Osteocyte (in vitro differentiated cells): Measurements from ENCODE around the gene SPACA4. TPM values are rescaled to one million over a fixed set of nuclear protein-coding genes. Genes with fewer than 3 reads are reported as not detected.

Experiments used
- DNase-seq: peaks from one replicate; pipeline ENCODE4 v3.0.0; 2021; ENCODE audit warnings: mixed read lengths; ENCODE audit not compliant: unreplicated experiment; ENCODE audit errors: extremely low spot score
- H3K27ac Mint-ChIP-seq: one replicate; pipeline ENCODE4 v1.8.0; 2021; ENCODE audit warnings: mild to moderate bottlenecking, mixed read lengths; ENCODE audit not compliant: unreplicated experiment
- H3K27me3 Mint-ChIP-seq: one replicate; pipeline ENCODE4 v1.8.0; 2021; ENCODE audit warnings: mixed read lengths; ENCODE audit not compliant: unreplicated experiment
- H3K36me3 Mint-ChIP-seq: one replicate; pipeline ENCODE4 v1.8.0; 2021; ENCODE audit warnings: mixed read lengths; ENCODE audit not compliant: unreplicated experiment
- H3K4me1 Mint-ChIP-seq: one replicate; pipeline ENCODE4 v1.8.0; 2021; ENCODE audit warnings: mixed read lengths; ENCODE audit not compliant: unreplicated experiment
- H3K4me3 Mint-ChIP-seq: one replicate; pipeline ENCODE4 v1.8.0; 2021; ENCODE audit warnings: mild to moderate bottlenecking, moderate library complexity, mixed read lengths; ENCODE audit not compliant: unreplicated experiment
- H3K9me3 Mint-ChIP-seq: one replicate; pipeline ENCODE4 v1.8.0; 2021; ENCODE audit warnings: mixed read lengths; ENCODE audit not compliant: unreplicated experiment
- total RNA-seq: library from RNA; stranded (reverse); gene quantifications from 2 replicates; pipeline ENCODE4 v1.2.1, GENCODE V29; 2021
- TF ChIP-seq, protein P1 (sequence below): fragments of 200-600 bp; sonication (generic); IDR thresholded peaks from 2 replicates; pipeline ENCODE4 v1.5.0; 2021; ENCODE audit warnings: antibody characterized with exemption, mild to moderate bottlenecking, moderate library complexity

The SPACA4 gene
- total RNA-seq, 1 donor from 2014 or later, result not detected

- Mint-ChIP-seq H3K27ac (no peak overlapping the region), H3K36me3 (no peaks in the 10 kb centered on the region), H3K9me3 (no peaks in the 10 kb centered on the region), H3K4me1 (no peaks in the 10 kb centered on the region), H3K4me3 (no peak overlapping the region), H3K27me3 (peaks cover 4% of the 10 kb centered on the region)
- TF ChIP-seq, protein P1, sequence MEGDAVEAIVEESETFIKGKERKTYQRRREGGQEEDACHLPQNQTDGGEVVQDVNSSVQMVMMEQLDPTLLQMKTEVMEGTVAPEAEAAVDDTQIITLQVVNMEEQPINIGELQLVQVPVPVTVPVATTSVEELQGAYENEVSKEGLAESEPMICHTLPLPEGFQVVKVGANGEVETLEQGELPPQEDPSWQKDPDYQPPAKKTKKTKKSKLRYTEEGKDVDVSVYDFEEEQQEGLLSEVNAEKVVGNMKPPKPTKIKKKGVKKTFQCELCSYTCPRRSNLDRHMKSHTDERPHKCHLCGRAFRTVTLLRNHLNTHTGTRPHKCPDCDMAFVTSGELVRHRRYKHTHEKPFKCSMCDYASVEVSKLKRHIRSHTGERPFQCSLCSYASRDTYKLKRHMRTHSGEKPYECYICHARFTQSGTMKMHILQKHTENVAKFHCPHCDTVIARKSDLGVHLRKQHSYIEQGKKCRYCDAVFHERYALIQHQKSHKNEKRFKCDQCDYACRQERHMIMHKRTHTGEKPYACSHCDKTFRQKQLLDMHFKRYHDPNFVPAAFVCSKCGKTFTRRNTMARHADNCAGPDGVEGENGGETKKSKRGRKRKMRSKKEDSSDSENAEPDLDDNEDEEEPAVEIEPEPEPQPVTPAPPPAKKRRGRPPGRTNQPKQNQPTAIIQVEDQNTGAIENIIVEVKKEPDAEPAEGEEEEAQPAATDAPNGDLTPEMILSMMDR, result no peak
- DNase-seq, result no peak
Observed at GRCh38 chr19:48596679-48597465, 9.7 kb upstream of the SPACA4 start.

DNA sequence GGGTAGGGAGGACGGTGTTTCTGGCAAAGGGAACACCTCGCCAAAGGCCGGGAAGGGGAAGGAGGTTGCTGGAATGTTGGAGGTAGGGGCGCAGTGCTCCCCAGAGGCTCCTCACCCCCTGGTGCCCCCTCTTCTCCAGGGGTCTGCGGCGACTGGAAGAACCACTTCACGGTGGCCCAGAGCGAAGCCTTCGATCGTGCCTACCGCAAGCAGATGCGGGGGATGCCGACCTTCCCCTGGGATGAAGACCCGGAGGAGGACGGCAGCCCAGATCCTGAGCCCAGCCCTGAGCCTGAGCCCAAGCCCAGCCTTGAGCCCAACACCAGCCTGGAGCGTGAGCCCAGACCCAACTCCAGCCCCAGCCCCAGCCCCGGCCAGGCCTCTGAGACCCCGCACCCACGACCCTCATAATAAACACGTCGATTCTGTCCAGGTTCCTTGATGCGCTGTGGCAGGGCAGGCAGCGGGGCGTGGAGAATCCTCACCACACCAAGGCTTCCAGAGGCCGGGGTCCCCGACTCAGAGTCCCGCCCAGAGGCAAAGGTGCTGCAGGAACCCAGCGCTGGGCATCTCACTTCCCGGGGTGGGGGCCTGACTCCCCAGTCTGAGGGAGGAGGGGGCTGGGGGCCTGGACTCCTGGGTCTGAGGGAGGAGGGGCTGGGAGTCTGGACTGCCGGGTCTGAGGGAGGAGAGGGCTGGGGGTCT is 7.4 kb upstream of the SPACA4 start:
- Mint-ChIP-seq H3K4me1 (no peaks in the 10 kb centered on the region), H3K4me3 (no peak overlapping the region), H3K36me3 (no peaks in the 10 kb centered on the region), H3K27ac (no peak overlapping the region), H3K9me3 (no peaks in the 10 kb centered on the region), H3K27me3 (peaks cover 4% of the 10 kb centered on the region)
- no peak for DNase-seq
- TF ChIP-seq, protein P1, result no peak

- no peaks in the 10 kb centered on the region for H3K36me3 Mint-ChIP-seq
- TF ChIP-seq, protein P1, result no peak
- no peaks in the 10 kb centered on the region for H3K9me3 Mint-ChIP-seq
- H3K4me1 Mint-ChIP-seq, result no peaks in the 10 kb centered on the region
- H3K4me3 Mint-ChIP-seq, result no peak overlapping the region
- no peak for DNase-seq
- no peak overlapping the region for H3K27ac Mint-ChIP-seq
- H3K27me3 Mint-ChIP-seq, result peaks cover 4% of the 10 kb centered on the region
Observed at GRCh38 chr19:48600679-48601417, 5.7 kb upstream of the SPACA4 start.

DNA sequence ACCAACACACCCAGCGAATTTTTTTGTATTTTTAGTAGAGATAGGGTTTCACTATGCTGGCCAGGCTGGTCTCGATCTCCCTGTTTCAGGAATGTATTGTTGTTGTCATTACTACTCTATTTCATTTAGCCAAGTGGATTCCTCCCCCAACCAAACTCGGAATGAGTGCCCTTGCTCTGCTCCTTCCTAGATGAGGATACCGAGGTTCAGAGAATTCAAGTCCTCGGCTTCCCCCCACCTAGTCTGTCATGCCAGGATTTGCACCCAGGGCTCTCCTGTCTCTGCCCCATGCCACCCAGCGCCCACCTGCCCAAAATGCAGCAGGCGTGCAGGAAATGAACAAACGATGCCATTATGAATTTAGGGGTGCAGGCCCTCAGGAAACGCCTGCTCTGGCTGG is 3.5 kb upstream of the SPACA4 start:
- no peak for DNase-seq
- no peak overlapping the region for H3K4me3 Mint-ChIP-seq
- H3K4me1 Mint-ChIP-seq, result no peaks in the 10 kb centered on the region
- H3K9me3 Mint-ChIP-seq, result no peaks in the 10 kb centered on the region
- no peaks in the 10 kb centered on the region for H3K36me3 Mint-ChIP-seq
- peaks cover 4% of the 10 kb centered on the region for H3K27me3 Mint-ChIP-seq
- TF ChIP-seq, protein P1, result no peak
- H3K27ac Mint-ChIP-seq, result no peak overlapping the region

- H3K27ac Mint-ChIP-seq, result no peak overlapping the region
- H3K27me3 Mint-ChIP-seq, result peaks cover 4% of the 10 kb centered on the region
- no peak overlapping the region for H3K4me3 Mint-ChIP-seq
- TF ChIP-seq, protein P1, result no peak
- H3K9me3 Mint-ChIP-seq, result no peaks in the 10 kb centered on the region
- no peaks in the 10 kb centered on the region for H3K4me1 Mint-ChIP-seq
- DNase-seq, result no peak
- H3K36me3 Mint-ChIP-seq, result no peaks in the 10 kb centered on the region
Observed at GRCh38 chr19:48603449-48603848, 3.1 kb upstream of the SPACA4 start.
